Skin of body (tissue), 2 donors: Measurements from ENCODE around the gene TUB. TPM values are rescaled to one million over a fixed set of nuclear protein-coding genes. Genes with fewer than 3 reads are reported as not detected.

Source experiments
- DNase-seq: peaks from one replicate; lab custom pipeline; 2025; lab: John Stamatoyannopoulos, UW
- total RNA-seq: library from RNA; depleted of rRNA; stranded (reverse); fragments of >200 nt; gene quantifications from one replicate; pipeline ENCODE4 v1.2.3, GENCODE V29; 2014

The TUB gene
- total RNA-seq, 1 donor from 2014 or later, result 20.2 TPM

DNA sequence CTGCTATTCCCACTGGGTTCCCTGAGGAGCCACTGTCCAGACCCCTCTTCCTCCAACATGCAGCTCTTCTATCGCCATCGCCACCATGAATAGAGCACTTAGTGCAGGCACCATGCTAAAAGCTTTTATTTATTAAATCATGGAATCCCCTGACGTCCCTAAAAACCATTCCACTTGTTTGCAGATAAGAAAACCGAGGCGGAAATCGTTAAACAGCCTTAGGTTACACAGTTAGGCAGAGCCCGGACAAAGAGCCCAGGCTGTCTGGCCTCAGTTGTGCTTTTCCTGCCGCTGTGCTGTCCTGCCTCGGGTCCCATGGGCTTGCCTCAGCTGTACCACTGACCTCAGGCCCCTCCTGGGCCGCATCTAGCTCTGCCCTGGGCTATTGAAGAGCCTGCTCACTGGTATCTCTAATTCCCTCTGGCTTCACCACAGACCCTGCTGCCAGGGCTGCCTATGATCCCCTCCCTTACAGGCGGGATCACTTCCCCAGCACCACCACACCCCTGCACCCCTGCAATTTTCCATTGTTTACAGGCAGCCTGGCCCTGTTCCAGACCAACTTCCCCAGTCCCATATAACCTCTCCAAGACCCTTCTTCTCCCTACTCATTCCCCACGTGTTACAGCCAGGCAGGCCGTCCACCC, 13.0 kb upstream of the TUB start:
- no peak for DNase-seq

DNA sequence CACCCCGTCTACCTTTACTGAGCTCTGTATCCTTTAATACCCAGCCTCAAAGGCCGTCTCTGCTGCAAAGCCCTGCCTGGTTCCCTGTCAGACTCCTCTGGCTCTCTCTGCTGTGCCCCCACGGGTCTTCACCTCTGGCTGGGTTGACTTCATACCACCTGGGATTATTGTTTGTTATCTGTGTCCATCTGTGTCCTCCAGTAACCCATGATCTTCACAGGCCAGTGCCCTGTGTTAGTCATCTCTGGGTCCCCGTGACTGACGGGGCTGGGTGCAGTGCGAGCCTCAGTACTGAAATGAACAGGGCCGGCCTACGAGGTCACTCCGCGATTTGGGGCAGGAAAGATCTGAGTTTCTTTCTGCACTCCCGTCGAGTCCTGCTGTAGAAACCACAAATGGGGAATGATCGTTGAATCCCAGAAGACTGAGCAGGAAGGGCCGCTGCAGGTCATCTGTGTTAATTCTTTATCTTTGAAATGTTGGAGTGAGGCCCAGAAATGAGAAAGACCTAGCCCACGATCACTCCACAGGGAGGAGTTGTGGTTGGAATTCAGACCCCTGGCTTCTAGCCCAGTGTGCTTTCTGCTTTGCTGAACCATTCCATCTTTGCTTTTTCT, 12.3 kb upstream of the TUB start:
- DNase-seq, result peak; percentile 59

DNA sequence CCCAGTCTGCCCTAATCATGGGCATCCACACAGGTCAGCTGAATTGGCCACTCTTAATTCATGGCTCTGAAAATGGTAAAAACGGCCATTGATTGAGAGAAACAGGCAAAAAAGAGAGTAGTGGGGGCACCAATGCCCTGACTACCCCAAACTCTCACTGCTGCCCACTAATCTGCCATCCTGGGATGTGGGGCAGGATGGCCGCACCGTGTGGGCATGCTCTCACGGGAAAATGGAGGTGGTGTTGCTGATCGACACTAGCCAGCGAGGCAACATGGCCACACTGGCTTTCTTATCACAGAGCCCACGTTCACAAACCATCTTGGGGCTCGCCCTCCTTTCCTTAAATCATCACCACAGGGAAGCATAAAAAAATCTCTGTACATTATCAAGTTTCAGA, 11.2 kb upstream of the TUB start:
- DNase-seq, result no peak

DNA sequence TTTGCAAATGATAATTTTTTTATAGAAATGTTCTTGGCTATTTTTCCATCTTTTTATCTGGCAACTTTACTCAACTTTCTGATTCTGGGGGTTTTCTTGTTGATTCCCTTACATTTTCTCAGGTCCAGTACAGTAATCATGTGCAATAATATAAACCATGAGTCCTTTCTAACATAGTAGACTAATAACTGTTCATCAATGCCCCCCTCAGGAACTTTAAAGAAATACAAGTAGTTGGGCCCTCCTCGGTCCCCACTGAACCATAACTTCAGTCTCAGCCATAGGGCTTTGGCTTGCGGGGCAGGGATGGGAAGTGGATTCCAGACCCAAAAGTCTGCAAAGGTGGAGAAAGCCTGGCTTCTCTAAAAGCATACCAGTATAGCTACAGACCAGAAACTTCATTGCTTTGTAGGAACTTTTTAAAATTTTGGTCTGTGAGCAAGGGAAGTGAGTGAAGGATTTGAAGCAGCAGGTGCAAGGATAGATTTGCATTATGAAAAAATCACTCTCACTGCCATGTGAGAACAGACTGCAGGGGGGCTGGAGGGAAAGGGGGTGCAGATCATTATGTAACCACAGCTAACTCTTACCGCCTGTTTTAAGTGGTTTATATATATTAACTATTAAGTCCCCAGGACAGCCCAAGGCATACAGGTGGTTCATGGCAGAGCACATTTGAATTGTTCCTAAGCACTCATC, 10.4 kb upstream of the TUB start:
- peak; percentile 11 for DNase-seq

DNA sequence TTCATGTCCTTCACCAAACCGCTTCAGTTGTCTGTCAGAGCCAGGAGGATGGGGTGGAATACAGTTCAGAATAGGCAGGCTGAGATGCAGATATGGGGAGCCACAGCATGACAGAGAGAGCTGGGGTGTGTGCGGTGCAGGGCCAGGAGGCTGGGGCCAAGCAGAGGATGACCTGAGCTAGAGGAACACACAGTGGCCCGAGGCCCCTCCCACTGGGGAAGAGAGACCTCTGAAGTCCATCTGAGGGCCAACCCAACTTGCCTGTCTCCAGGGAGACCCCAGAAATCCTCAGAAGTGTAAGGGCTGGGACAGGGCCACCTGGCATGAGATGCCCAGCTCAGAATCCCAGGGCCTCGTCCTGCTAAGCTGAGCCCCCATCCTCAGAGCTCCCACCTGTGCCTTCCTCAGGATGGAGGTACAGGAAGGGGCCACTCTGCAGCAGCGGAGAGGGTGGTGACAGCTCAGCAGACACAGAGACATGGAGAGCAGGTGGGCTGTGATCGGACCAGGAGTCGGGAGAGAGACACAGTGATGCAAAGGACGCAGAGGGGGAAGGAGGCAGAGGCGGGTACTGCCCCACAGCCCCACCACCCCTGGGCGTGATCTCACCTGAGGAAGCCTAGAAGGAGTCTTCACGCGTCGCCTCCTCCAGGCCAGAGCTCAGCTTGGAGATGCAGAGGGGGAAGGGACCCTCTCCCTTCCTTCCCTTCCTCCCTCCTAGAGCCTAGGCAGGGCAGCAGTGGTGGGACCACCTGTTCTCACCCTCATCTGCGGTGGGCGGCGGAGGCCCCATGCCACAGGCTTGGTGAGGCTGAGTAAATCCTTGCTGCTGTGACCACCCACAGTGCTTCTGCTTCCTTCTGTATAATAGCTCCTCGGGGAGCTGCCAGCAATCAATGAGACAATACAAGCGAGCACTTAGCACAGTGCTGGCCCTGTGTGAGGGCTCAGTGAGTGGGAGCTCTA, 9.1 kb upstream of the TUB start:
- DNase-seq, result no peak

DNA sequence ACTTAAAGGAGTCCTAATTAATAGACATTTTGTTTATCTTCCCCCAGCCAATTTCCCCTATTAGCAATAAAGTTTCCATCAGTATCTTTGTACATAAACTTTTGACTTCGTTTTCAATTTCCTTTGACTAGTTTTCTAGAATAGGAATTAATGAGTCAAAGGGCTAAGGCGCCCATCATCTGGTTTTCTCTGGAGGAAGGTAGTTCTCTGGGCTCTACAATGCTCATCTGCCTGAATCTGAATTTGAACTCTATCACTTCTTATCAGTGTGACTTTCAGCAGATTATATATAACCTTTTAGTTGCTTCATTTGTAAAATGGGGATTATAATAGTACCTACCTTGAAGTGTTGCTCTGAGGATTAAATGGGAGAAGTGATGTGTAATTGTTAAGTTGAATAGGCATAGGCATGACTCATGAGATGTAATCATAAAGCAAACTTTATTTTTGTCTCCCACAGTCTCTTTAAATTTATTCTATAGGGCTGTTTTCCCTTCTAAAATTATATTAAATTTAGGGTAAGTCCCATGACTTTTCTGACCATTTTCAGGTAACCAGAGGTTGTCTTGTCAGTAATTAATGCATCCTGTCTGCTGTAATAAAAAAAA, 5.8 kb upstream of the TUB start:
- no peak for DNase-seq

DNA sequence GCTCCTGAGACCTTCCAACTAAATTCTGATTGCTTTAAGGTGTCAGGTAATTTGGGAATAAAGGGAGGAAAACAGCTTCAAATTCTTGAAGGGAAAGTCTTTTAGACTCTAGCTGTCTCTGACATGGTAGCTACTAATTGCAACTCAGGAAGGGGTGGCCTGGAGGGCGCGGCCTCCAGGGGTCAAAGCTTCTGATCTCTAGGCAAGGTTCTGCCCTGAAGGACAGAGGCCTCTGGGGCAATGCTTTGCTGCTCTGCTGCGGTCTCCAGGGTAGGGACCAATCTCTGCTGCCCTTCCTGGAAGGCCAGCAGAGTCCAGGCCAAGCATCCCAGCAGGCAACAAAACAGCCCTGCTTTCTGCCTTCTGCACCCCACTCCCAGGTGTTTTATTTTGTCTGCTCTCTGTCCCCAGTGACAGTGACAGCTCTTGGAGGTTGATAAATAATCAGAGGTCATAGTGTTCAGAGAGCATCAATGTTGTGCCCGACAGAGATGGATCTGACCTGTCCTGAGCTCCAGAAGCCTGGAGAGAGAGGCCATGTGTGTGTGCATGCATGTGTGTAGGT, 1.8 kb upstream of the TUB start:
- DNase-seq, result no peak

DNA sequence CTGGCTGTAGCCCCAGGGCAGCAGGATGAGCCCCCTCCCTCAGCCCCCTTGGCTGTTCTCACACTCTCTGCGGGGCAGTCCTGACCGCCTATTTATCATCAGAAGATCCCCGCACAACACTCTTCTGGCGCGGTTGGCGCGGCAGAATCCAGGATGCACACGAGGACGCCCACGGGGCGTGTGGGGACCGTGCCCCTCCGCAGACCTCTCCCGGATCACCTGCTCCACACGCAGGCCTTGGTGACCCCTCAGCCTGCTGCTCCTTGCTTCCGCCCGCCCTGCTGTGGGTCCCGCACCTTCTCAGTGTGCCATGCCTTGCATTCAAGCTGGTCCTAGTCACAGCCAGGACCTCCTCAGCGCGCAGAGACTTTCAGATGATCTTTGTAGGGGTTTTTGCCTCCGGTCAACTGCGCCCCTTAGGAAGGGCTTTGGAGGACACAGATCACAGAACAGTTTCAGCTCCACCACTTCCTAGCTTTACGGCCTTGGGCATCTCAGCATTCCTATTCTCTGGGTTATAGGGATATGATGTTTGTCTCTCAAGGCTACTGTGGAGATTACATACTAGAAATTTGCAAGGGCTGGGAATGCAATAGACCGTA, 841 bp upstream of the TUB start:
- no peak for DNase-seq

DNA sequence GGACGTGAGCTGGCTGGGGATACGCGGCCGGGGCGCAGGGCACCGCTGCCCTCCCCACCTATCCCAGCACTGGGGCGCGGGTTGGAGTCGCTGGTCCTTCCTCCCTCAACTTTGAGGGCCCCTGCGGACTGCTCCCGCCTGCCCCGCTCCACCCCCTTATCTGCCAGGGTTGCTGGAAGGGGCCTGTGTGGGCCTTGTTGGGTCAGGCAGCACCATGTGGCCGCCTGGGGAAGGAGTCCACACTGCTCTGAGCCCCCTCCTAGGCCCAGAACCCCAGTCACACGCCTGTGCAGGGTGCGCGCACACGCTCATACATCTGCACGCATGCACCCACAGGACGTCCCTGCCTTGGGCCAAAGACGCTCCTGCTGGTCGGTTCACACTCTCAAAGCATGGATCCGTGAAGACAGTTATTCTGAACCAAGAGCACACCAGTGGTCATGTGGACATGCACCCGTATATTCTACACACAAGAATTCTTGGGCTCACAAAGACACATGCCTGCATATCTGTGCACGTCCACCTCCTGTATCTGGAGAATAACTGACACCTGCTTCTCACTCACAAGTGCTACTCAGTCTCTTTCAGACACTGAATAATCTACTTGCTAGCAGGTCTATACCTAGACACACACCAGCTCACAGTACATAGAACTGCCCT, 710 bp downstream of the TUB start:
- DNase-seq, result peak; percentile 16

DNA sequence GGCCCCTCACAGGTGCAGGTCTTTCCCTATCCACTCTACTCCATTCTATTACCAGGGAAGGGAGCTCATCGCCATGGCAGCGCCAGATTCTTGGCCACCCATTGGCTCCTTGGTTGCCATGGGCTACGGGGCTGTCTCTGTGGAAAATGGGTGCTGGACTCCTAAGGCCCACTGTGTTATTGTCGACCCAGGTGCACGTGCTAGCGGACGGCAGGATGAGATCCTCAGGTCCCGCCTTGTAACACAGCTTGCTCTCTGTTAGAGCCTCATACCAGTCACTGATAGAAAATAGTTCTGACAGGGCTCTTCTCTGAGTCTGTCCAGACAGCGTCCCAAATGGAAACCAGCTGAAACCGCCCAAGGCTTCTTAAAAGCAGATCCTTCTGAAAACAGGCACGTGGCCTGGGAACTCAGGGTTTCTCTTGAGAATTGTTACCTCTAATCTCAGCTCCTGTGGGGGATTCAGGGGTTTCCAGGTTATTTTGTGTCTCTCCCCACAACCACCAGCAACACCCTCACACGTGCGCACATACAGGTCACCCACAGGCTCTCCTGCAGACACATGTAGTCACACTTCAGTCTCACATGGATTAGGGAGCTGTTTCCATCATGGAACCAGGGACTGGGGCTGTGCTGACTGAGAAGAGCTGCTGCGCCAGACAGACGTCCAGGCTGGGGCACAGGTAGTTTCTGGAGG, 1.5 kb downstream of the TUB start:
- DNase-seq, result no peak

DNA sequence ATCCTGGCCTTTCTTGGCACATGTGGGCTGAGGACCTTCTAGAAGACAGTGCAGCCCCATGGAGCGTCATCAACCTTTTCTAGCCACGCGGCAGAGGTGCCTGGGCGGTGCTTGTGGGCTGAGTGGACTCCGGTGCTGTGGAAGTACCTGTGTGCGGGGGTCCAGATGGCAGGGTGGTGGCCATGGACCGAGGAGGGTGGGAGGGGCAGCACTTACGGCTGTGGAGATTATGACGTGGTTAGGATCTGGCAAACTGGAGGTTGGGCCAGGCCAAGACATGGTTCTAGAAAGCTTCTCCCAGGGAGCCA, 2.0 kb downstream of the TUB start:
- DNase-seq, result no peak

DNA sequence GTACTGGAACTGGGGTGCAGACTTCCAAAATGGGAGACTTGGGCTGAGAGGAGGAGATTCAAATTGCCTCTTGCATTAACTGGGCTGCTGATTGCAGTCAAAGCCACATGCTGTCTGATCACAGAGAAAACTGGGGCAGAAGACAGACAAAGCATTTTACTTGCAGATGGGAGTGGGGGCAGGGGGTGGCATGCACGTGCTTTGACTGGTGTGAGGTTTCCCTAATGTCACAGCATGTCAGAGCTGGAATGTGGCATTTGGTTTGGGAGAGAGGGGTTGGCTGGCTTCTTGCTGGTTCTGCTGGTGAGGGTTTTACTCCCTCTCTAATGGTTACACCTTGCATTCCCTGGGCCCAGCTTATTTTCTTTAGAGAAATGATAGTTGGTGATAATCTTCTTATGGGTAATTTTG, 2.9 kb downstream of the TUB start:
- no peak for DNase-seq

DNA sequence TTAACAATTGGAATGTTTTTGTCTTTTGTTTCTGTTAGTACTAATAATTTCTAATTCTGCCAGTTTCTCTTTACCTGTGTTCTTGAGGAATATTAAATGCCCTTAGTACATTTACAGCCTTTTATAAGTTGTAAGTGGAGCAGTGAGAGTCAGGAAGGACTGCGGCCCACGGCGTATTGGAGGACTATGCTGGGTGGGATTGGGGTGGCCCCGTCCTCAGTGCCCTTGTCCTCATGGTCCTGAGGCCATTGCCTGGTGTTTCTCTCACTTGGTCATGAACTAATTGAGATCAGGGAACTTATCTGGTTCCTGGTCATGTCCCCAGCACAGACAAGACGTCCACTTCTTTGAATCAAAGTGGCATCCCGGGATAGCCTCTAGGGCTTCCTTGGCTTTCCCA, 3.3 kb downstream of the TUB start:
- DNase-seq, result no peak

DNA sequence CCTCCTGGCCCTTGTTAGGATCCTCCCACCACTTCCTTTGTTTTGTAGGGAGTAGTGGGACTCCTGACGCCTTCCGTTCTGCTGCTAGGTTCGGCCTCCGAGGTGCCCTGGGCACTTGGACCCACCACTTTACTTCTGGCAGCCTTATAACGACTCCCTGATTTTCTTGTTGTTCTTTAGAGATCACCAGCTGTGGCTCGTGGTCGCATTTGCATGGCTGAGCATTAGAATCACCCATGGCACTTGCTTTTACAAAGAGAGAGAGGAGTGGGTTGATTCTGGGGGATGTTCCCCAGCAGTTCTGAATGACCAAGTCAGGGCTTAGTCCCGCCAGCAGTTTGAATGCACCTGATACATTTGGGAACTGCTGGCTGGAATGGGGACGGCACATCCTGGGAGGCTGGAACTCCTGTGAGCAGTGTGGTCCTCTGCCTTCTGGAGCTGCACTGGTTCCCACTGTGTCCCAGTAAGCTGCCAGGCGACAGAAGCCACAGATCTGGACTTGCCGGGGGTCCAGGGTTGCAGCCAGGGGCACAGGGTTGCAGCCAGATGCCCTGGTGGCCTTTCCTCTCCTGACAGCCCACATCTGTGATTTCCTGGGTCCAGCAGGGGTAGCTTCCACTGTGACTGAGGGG, 4.1 kb downstream of the TUB start:
- no peak for DNase-seq

DNA sequence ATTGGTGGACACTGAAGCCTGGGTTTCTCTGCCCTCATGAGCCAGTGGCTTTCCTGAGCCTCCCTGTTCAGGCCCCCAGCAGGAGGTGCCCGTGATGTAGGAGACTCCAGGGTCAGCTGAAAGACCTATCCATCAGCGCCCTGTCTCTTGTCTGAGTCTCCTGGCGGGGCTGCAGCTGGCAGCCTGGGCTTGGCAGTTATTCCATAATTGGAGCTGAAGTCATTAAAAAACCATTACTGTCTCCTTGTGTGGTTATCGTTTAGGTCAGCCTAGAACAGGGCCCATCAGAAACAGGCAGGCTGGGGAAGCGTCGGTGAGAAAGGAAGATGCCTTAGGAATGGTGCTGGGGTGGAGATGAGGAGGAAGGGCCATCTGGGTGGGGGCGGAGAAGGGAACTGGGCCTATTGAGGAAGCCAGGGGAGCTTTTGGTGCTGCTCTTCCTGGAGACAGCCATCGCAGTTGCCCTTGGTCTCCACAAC, 5.0 kb downstream of the TUB start:
- DNase-seq, result no peak

DNA sequence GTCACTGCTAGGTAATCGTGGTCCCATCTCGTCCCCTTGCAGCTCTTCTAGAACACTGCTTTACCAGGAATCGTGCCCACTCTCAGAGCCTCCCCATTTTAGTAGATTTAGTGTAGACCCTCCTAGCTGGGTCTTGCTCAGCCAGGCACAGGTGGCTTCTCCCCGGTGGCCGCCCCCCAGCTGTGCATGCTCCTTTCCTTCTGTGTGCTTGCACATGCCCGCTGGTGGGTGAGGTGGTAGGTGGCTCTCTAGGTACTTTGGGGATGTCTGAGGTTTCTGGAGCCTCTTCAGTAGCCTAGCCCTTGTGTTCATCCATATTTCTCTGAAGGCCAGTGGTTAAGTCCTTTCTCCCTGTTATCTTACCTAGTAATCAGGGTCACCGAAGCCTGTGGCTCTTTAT, 5.6 kb downstream of the TUB start:
- DNase-seq, result no peak

DNA sequence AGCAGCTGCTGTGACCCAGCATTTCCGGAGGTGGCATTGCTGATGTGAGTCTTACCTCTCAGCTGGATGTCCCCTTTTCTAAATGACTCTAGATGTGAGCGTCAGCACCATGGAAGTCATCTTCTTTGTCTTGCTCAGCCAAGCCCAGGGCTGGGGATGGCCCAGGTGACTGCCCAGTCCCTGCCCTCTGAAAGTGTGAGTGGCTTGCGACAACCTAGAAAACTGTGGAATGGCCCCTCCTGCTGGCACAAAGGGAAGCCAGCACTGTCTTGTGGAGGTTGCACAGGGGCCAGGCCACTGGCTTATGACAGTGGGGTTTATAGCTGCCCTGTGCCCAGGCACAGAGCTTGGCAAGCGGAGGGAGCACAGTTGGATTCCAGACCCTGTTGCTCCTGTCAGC, 6.2 kb downstream of the TUB start:
- no peak for DNase-seq

DNA sequence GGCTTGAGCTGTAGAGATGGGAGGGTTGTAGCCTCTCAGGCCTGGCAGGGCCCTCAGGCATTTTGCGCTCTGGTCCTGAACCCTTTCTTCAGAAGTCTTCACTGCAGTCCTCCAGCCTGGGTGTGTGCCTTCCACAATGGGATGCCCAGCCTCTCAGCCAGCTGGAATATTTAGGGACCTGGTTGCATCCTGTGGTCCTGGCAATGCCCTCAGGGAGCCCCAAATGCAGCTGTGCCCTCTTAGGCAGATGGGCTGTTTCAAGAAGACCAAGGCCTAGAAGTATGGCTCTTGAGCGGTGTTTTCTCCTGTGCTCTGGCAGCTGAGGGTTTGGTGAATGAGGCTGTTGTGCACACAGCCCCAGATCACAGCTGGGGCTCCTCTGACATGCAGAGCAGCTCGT, 6.7 kb downstream of the TUB start:
- no peak for DNase-seq
